Spleen (tissue), 7 donors: ENCODE data around the gene CDCA3.

ENCODE experiments used
- POLR2A ChIP-seq, 3 donors: fragments of 450-650 bp; IDR thresholded peaks; one replicate each; pipeline ENCODE4 v1.5.1; 2017; ENCODE audit warnings: antibody characterized with exemption in 3 of 3, mild to moderate bottlenecking in 1 of 3
- POLR2AphosphoS5 ChIP-seq, 3 donors: sonication (generic); formaldehyde crosslinking; IDR thresholded peaks; one replicate each; pipeline ENCODE4 v1.5.1; 2017; ENCODE audit warnings: antibody characterized with exemption in 3 of 3
- TF ChIP-seq, protein P1 (sequence below), 11 experiments: fragments of 200-600 bp in 7 of 11; fragments of 450-650 bp in 4 of 11; sonication (generic) in 4 of 11; IDR thresholded peaks in 8 of 11; conservative IDR thresholded peaks in 3 of 11; 1 replicate in 7 of 11; 2 replicates in 4 of 11; pipeline versions ENCODE4 v1.4.0 to v1.8.0; 2016 to 2021; ENCODE audit warnings: antibody characterized with exemption in 11 of 11, inconsistent platforms in 4 of 11, mild to moderate bottlenecking in 1 of 11
- donor health status: DM: no; HTN: no; CAD: no; lungs with moderate emphysema.
- donor health status: DM: no; HTN: no; CAD: no.
- donor health status: DM: no; HTN: no; CAD: no.

- TF ChIP-seq, protein P1, sequence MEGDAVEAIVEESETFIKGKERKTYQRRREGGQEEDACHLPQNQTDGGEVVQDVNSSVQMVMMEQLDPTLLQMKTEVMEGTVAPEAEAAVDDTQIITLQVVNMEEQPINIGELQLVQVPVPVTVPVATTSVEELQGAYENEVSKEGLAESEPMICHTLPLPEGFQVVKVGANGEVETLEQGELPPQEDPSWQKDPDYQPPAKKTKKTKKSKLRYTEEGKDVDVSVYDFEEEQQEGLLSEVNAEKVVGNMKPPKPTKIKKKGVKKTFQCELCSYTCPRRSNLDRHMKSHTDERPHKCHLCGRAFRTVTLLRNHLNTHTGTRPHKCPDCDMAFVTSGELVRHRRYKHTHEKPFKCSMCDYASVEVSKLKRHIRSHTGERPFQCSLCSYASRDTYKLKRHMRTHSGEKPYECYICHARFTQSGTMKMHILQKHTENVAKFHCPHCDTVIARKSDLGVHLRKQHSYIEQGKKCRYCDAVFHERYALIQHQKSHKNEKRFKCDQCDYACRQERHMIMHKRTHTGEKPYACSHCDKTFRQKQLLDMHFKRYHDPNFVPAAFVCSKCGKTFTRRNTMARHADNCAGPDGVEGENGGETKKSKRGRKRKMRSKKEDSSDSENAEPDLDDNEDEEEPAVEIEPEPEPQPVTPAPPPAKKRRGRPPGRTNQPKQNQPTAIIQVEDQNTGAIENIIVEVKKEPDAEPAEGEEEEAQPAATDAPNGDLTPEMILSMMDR (IDR thresholded peaks at IDR 0.05 in 8 of 11, conservative IDR thresholded peaks at IDR 0.05 in 3 of 11) = no peak
- TF ChIP-seq POLR2A (IDR thresholded peaks at IDR 0.05) (no peak), POLR2AphosphoS5 (IDR thresholded peaks at IDR 0.05) (no peak)
Measured at GRCh38 chr12:6858799-6859198, 7.7 kb upstream of the CDCA3 start.
